PFSK-1 (cell line): ENCODE data around the gene CTDSPL2.

Experiments used
- POLR2AphosphoS5 ChIP-seq: IDR thresholded peaks from 2 replicates; pipeline ENCODE4 v1.6.1; 2012; ENCODE audit warnings: low read depth, mild to moderate bottlenecking, control low read depth, low read length, moderate library complexity
- REST ChIP-seq, 2 experiments: IDR thresholded peaks; 2 replicates each; pipeline versions ENCODE4 v1.6.1 to v1.8.0; 2011 to 2012; ENCODE audit warnings: low read depth in 2 of 2, low read length in 2 of 2, control low read depth in 1 of 2, inconsistent platforms in 1 of 2, mild to moderate bottlenecking in 1 of 2, moderate library complexity in 1 of 2; ENCODE audit not compliant: insufficient read depth in 1 of 2
- SIN3A ChIP-seq: IDR thresholded peaks from 2 replicates; pipeline ENCODE4 v1.6.1; 2012; ENCODE audit warnings: mild to moderate bottlenecking, low read length, moderate library complexity, borderline replicate concordance; ENCODE audit not compliant: insufficient read depth
- TAF1 ChIP-seq: IDR thresholded peaks from 2 replicates; pipeline ENCODE4 v1.6.1; 2012; ENCODE audit warnings: low read length, control low read depth, borderline replicate concordance; ENCODE audit not compliant: insufficient read depth

DNA sequence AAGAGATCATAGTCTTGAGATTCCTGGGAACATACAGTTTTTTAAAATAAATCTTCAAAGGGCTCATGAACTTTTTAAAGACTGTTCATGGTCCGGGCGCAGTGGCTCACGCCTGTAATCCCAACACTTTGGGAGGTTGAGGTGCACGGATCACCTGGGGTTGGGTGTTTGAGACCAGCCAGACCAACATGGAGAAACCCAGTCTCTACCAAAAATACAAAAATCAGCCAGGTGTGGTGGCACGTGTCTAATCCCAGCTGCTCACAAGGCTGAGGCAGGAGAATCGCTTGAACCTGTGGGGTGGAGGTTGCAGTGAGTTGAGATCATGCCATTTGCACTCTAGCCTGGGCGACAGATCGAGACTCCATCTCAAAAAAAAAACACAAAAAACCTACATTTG lies 68.1 kb downstream of the CTDSPL2 start:
- TF ChIP-seq POLR2AphosphoS5 (no peak), TAF1 (no peak), SIN3A (no peak), REST (IDR thresholded peaks at IDR 0.05; ENCODE audit: insufficient read depth in 1 of 2, low read depth in 2 of 2, low read length in 2 of 2) (no peak)
